GM21723 (cell line): Measurements from ENCODE around the gene SH3GL2.

Experiments
- ATAC-seq: cut with Tn5 transposase; IDR thresholded peaks from one replicate; pipeline ENCODE4 v1.9.1; 2021; ENCODE audit warnings: mild to moderate bottlenecking, moderate library complexity; ENCODE audit not compliant: unreplicated experiment

Gene SH3GL2

DNA sequence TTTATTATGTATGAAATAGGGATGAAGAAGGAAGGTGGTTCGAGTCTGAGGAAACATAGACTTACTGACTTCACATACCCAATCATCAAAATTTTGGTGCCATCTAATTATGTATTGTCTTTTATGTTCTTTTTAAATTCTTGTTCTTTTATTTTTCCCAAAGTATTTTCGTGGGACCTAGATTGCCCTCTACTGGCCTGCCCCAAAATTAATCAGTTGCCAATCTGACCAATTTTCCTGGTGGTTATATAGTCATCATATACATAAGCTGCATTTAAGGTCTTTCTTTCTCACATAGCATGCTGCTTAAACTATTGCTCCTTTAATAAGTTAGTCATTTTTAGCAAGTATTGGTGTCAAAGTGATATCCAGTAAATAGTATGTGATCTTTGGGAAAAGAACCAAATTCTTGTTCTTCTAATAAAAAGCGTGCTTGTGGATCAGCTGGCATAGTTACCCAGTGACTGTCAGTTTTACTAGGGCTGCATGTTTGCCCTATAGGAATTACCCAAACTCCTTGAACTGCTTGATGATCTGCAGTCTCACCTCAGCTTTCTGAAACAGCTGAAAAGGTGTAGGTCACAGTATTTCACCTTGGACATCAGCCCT, 223.5 kb downstream of the SH3GL2 start:
- ATAC-seq = no peak

DNA sequence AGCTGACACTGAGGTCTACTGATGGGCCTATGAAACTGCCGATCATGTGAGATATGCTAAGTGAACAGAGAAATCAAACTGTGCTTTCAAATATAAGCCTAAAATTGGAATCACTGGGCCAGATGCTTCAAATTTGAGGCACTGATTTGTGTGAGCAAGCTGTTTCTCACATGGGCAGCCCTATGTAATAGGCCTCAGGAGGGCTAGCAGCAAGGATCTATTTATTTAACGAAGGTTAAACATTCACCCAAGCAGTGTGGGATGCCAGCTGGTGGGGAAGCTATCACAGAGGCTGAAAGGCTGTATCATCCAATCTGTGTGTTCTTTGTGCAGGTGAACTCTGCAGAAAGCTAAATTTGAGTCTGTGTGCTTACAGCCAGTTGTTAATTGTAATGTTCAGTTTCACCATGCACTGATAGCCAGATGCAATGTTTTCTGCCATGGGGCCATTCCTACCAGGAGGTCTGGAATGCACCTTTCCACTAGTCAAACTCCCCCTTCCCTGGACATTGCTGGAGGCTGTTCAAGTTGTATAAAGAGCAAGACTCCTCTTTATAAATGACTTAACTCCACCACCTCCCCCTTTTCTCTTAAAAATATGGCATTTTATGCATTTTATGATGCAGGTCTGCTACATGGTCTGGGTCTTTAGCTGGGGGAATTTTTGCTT, 228.9 kb downstream of the SH3GL2 start:
- no peak for ATAC-seq

DNA sequence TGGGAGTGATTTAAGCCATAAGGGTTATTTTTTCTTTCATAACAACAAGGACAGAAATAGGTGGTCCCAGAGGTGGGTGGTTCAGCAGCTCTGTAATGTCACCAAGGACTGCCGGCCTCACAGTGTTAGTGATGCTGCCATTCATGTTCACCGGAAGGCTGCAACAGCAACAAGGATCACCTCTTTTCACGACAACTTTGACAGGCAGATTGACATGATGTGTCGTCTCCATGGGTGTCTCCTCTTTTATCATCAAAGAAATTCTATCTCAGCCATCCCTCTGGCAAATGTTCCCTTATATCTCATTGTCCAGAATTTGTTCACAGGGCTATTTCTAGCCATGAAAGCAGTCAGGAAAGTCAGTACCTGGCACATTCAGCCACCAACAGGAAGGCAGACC, 231.5 kb downstream of the SH3GL2 start:
- ATAC-seq = no peak

DNA sequence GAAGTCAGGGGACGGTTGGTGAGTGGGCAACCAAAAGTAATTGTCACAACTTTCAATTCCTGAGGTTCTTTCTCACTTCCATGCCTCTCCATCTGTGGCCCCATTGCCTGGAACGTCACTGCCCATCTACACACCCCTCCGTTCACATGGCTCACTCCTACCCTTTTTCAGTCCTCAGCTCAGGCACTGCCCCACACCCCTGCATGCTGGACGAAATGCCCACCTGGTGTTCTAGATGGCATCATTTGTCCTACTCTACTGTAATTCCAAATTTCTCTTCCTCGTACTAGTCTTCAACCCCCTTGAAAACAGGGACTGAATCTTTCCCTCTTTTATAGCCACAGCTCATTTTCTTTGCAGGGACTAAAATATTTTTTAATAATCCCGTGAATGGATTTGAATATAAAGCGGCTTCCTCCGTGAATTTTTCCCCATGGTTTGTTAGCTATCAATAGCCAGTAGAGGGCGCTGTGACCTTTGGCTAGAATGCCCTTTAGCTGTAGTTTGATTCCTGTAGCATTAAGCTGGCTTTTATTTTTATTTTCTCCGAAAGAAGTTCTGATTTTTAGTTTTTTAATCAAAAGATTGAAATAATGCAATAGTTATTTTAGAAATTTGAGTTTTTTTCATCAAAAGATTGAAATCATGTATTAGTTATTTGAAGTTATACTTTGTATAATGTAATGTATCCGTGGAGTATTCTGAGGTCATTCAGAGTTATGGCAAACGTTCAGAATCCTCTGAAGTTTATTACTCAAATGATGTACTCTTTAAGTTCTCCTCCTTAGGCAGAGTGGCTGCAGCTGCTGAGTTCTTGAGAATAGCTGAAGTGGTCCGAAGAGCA, 232.1 kb downstream of the SH3GL2 start:
- peak; percentile 74 for ATAC-seq

DNA sequence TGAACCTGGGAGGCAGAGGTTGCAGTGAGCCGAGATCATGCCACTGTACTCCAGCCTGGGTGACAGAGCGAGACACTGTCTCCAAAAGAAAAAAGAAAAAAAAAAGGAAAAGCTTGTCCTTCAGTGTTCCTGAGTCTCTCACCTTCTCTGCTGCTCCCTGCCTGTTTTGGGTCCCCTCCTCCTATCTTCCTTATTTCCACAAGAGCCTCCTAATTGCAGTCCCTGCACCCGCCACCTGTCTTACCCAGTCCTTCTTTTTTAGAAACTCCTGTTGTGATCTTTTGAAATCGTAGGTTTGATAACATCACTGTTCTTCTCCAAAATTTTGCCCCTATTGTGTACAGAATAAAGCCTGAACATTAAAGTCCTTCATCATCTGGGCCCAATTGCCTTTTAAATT, 234.9 kb downstream of the SH3GL2 start:
- no peak for ATAC-seq

DNA sequence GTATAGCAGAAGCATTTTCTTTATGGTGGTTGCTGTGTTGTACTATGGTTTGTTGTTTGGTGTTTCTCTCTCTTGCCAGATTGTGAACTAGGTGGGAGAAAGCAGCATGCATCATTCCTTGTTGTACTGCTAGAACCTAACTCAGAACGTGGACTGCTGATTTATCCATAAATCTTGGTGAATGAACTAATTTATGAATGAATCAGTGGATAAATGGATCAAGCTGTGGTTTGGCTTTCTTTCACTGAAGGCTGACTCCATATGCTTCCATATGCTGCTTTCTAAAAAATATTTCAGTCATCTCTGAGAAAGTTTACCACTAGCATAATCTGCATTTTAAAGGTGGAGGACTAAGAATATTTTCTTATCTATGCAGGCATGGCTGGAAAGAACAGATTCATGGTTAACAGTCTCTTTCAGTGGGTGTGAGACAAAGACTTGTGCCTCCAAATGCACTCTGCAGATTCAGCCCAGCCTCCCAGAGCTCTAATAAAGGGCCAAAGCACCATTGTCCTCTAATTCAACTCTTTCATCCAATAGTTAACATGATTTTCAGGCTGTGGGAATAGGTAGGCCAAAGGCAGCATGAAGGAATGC, 237.7 kb downstream of the SH3GL2 start:
- ATAC-seq = no peak

DNA sequence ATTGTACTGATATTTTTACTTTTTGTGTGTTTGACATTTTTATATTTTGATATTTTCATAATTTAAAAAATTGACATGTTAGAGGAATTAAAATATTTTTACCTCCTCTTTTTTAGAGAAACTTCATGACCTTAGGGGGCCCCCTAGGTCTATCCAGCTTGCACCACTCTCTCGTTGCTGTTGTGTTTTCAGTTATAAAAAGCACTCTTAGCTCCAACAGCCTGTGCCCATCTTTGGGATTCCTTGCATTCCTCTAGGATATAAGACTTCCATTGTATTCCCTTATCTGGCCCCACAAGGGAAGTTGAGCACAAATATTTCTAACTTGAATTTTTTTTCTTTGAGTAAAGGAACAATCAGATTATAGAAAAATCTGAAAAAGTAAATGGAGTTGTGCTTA, 245.3 kb downstream of the SH3GL2 start:
- no peak for ATAC-seq

DNA sequence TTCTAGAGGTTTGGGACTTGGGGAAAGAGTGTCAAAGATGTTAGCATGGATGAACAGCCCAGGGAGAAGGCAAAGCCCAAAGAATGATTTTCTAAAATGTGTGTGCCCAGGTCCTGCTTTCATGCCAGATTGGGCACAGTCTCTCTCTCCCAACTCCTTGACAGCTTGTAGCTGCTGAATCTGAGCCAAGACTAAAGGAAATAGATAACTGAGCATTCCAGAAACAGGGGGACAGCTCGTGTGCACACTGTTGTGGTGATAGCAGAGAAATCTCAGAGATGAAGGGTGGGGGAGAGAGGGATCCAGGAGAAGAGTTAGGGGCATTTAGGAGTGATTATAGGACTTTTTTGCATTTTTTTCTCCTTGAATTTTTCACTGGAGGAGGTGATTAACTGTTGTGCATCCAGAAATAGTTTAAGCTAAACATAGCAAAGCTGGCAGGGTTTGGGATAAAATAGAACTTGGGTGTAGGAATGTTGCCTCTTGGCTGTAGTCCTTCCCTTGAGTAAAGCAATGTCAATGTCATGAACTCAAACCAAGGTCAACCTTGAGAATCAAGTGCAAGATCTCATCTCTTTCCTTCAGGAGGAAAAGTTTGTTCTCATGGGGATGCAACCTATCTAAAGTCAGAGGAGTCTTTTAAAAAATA, 245.9 kb downstream of the SH3GL2 start:
- ATAC-seq = no peak

DNA sequence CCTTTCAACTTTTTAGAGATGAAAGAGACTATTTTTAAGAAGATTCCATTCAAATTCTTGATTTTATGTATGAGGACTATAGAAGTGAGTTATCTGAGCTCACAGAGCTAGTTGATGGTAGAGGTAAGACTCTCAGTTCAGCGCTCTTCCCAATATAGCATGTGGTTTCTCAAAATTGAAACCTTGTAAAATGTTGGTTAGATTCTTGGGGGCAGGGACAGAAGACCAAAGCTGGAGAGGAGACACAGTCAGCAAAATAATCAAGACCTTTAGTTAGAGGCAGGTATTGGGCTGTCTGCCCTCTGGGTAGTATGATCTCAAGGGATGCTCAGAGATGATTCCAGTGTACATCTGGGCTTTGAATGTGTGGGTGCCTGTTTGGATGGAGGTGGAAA, 246.4 kb downstream of the SH3GL2 start:
- no peak for ATAC-seq

DNA sequence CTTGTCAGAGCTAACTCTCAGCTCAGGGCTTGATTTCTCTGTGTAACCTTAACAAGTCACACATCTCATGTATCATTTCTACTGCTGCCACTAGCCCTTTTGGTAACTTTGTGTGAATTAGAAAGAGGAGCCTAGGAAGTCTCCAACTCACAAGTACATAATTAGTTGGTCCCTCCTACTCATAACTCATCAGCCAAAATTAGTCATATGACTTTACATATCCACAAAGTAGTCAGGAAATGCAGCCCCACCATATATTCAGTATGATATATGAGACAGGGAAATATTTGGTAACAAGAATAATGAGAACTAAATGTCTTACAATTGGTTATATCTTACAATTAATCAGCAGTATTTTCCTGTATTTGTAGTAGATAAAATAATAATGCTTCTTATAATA, 250.2 kb downstream of the SH3GL2 start:
- ATAC-seq = no peak

DNA sequence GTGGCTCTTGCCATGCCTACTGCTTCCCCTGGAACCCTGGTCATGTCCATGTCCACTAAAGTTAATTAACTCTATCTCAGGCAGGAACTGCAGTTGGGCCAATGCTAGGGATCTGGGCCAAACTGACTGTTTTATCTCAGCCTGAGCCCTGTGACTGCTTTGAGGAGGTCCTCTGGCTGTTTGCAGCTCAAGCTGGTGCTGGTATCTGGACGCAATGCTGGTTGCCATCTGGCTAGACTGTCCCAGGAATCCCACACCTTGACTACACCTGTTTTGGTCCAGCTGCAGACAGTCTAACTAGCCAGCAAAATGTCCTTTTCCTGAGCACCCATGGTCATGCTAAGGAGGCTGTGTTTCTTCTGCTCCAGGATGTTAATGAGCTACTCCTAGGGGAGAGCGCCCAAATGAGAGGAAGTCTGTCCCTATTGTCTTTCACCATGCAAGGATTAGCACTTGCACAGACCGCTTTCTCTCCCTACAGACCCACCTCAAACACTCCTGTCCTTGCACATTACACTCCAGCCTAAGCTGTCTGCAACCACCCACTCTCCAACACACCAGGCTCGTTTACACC, 251.0 kb downstream of the SH3GL2 start:
- ATAC-seq = no peak

DNA sequence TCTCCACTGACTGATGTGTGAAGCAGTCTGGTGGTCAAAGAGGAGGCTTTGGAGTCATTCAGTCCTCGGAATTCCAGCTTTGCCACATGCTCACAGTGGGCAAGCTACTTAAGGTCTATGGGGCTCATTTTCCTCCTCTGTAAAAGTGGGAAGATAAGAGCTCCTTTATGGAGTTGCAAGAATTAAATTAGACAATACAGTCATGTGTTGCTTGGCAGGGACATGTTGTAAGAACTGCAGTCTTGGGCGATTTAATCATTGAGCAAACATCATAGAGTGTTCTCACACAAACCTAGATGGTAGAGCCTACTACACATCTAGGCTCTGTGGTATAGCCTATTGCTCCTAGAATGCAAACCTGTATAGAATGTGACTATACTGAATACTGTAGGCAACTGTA, 253.9 kb downstream of the SH3GL2 start:
- ATAC-seq = no peak

DNA sequence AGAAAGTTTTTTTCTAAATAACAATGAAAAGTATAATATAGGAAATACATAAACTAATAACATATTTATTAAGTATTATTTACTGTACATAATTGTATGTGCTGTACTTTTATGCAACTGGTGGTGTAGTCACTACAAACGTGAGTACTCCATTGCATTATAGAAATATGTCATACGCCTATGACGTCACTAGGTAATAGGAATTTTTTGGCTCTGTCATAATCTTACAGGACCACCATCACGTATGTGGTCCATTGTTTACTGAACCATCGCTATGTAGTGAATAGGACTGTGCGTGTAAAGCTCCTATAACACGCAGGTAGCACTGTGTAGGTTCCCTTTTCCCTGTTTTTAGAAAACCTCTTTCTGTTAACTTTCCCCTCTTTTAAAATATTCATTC, 255.0 kb downstream of the SH3GL2 start:
- ATAC-seq = no peak

DNA sequence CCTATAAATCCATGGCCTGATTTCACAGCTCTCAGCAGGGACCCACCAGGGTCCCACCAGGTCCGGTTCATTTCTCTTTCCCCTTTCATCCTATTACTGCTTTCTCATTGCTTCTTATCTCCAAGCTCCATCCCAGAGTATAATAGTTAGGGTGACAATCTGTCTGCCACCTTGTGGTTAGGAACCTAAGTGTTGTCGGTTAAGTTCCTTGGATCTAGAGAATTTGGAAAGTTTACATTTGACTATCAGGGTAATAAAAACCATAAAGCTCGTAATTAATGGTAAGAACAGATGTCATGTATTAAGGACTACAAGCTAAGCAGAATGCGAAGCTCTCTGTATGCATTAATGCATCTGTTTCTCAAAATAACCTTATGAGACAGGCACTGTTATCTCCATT, 259.1 kb downstream of the SH3GL2 start:
- no peak for ATAC-seq

DNA sequence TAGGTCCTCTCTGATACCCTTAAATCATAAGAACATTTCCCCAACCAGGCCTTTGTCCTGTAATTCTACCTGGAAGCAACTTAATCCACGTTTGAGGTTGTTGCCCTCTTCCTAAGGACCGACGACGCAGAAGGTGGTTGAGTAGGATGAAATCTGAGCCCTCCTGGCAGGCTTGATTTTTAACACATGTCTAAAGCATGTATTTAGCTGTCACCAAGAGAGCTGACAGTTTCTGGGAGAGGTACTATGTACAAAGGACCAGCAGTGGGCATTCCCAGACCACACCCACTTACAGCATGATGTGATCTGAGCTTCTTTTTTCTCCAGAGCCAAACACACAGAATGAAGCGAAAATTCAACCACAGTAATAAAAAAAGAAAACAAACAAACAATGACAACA, 260.9 kb downstream of the SH3GL2 start:
- ATAC-seq = no peak

DNA sequence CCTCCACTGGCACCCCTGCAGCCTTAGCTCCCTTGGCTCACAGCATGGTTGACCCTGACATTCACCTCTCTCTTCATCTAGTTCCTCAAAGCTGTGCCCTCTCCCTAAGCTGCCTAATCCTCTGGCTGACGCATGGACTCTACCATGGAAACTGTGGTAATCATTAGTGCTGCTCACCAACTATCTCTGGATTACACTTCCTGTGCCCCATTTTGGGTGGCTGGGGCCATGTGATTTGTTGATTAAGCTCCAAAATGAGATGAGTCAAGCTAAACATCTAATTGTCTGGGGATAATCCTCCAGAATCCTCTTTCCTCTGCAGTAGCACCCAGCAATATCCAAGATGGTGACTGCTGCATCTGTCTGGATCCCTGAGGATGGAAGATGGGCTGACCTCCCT, 264.4 kb downstream of the SH3GL2 start:
- ATAC-seq = no peak
